Thoracic aorta (tissue), 2 donors: ENCODE measurements around the gene NNT. TPM values are rescaled to one million over a fixed set of nuclear protein-coding genes. Genes with fewer than 3 reads are reported as not detected.

Experiments used
- ATAC-seq: fragments of 150-250 bp; one replicate; pipeline ENCODE4 v1.8.0; 2017; ENCODE audit warnings: low read depth; ENCODE audit not compliant: insufficient number of reproducible peaks, low FRiP score
- DNase-seq: peaks from one replicate; pipeline ENCODE4 v3.0.0-alpha.2; 2020; ENCODE audit warnings: low spot score
- H3K27ac ChIP-seq, 2 donors: fragments of 200-600 bp; sonication (generic); 1 replicate in 1 of 2; 2 replicates in 1 of 2; pipeline ENCODE4 v1.5.1; 2016; ENCODE audit warnings: mild to moderate bottlenecking in 2 of 2, moderate library complexity in 2 of 2
- H3K27me3 ChIP-seq: fragments of 200-600 bp; sonication (generic); replicated peaks from 2 replicates; pipeline ENCODE4 v1.6.0; 2016; ENCODE audit warnings: mild to moderate bottlenecking; ENCODE audit not compliant: insufficient read depth
- H3K36me3 ChIP-seq: fragments of 200-600 bp; sonication (generic); one replicate; pipeline ENCODE4 v1.5.1; 2016
- H3K4me1 ChIP-seq, 2 donors: fragments of 200-600 bp; sonication (generic); 1 replicate in 1 of 2; 2 replicates in 1 of 2; pipeline versions ENCODE4 v1.5.1 to v1.6.0; 2016; ENCODE audit warnings: low read depth in 2 of 2, mild to moderate bottlenecking in 1 of 2; ENCODE audit not compliant: control insufficient read depth in 1 of 2
- H3K4me3 ChIP-seq: fragments of 200-600 bp; sonication (generic); 2 replicates; pipeline ENCODE4 v1.5.1; 2016; ENCODE audit warnings: mild to moderate bottlenecking
- H3K9me3 ChIP-seq: fragments of 200-600 bp; sonication (generic); 2 replicates; pipeline ENCODE4 v1.5.1; 2016
- CTCF ChIP-seq: fragments of 200-600 bp; sonication (generic); IDR thresholded peaks from one replicate; pipeline ENCODE4 v1.5.1; 2019; ENCODE audit warnings: antibody characterized with exemption
- total RNA-seq, 2 donors: library from RNA; depleted of rRNA; stranded (reverse); fragments of >200 nt; gene quantifications; one replicate each; pipeline versions ENCODE4 v1.1.0 to v1.2.3, GENCODE V29; 2016

Gene NNT
- total RNA-seq, 2 donors from 2014 or later: 27.9 to 28.9 TPM

GRCh38 chr5:43648499-43649124, 45.6 kb downstream of the NNT start:
- no peak overlapping the region for H3K4me3 ChIP-seq
- H3K9me3 ChIP-seq: no peaks in the 10 kb centered on the region
- no peak for DNase-seq
- H3K27me3 ChIP-seq: no peaks in the 10 kb centered on the region
- peaks cover 21 to 40% of the 10 kb centered on the region in 2 donors for H3K4me1 ChIP-seq
- no peak for TF ChIP-seq CTCF
- ATAC-seq: no peak
- no peaks in the 10 kb centered on the region for H3K36me3 ChIP-seq
- H3K27ac ChIP-seq: peak overlapping the region; percentile 52 to 61

GRCh38 chr5:43649256-43649655, 46.3 kb downstream of the NNT start:
- no peak for ATAC-seq
- Histone ChIP-seq H3K4me1 (peaks cover 21 to 38% of the 10 kb centered on the region in 2 donors), H3K27me3 (no peaks in the 10 kb centered on the region), H3K9me3 (no peaks in the 10 kb centered on the region), H3K4me3 (no peak overlapping the region), H3K27ac (peak overlapping the region; percentile 52 to 61), H3K36me3 (no peaks in the 10 kb centered on the region)
- no peak for DNase-seq
- TF ChIP-seq CTCF: no peak

GRCh38 chr5:43652537-43653302, 49.7 kb downstream of the NNT start:
- DNase-seq: no peak
- no peak for ATAC-seq
- Histone ChIP-seq H3K27me3 (no peaks in the 10 kb centered on the region), H3K9me3 (no peaks in the 10 kb centered on the region), H3K27ac (peak overlapping the region; percentile 40 to 52), H3K4me1 (peaks cover 21 to 38% of the 10 kb centered on the region in 2 donors), H3K4me3 (no peak overlapping the region), H3K36me3 (peaks cover 16% of the 10 kb centered on the region)
- no peak for TF ChIP-seq CTCF

- ATAC-seq: no peak
- no peak overlapping the region for H3K4me3 ChIP-seq
- H3K9me3 ChIP-seq: no peaks in the 10 kb centered on the region
- H3K4me1 ChIP-seq: peaks cover 0 to 2% of the 10 kb centered on the region in 2 donors
- no peak for TF ChIP-seq CTCF
- H3K27me3 ChIP-seq: no peaks in the 10 kb centered on the region
- H3K27ac ChIP-seq: no peak overlapping the region
- H3K36me3 ChIP-seq: peaks cover 22% of the 10 kb centered on the region
- no peak for DNase-seq
Measured at GRCh38 chr5:43658509-43658908, 55.5 kb downstream of the NNT start.

GRCh38 chr5:43659075-43659474, 56.1 kb downstream of the NNT start:
- ATAC-seq: no peak
- no peak overlapping the region for H3K27ac ChIP-seq
- no peak for TF ChIP-seq CTCF

More at GRCh38 chr5:43659075-43659474, 56.1 kb downstream of the NNT start:
- Histone ChIP-seq H3K4me3 (no peak overlapping the region), H3K27me3 (no peaks in the 10 kb centered on the region), H3K9me3 (no peaks in the 10 kb centered on the region), H3K36me3 (peaks cover 22% of the 10 kb centered on the region), H3K4me1 (peaks cover 0 to 4% of the 10 kb centered on the region in 2 donors)
- no peak for DNase-seq
